HG03196 (cell line): Measurements from ENCODE around the gene IPO7.
"Not testable (repeated sequence)": the region's sequence is repeated elsewhere in the genome, so short reads cannot be mapped to it uniquely, and the experiment has no call there.

Source experiments
- ATAC-seq: cut with Tn5 transposase; IDR thresholded peaks from one replicate; pipeline ENCODE4 v1.9.1; 2021; ENCODE audit not compliant: unreplicated experiment

IPO7 gene

DNA sequence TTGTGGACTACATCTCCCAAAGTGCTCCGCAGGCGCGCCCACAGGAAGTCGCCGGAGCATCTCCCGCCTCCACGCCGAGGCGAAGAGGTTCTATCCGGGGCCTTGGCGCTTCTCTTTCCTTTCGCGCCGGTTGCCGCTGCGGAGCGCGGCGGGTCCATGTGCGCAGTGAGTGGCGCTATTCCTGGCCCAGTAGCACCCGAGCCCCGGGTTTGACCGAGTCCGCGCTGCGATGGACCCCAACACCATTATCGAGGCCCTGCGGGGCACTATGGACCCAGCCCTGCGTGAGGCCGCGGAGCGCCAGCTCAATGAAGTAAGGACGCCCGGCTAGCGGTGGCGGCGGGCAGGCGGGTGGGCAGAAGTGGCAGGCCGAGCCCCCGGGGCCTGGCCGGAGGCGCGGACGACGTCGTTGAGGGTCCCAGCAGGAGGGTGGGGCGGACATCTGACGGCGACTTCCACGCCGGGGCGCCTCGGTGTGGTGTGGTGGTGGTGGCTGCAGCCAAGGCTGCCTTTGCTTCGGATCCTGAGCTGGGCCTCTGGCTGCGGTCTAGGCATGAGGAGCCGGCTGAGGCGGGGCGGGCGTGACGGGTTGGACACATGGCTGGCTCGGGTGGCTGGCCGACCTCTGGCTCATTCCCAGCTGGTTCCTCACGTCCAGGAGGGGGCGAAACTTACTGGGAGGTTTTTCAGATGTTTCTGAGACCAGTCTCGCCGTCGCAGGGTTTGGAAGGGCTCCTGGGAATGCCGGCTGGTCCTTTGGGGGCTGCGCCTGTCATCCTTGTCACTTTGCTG lies at the start of gene IPO7:
Gene IPO7 (plus strand): TSS at position 118 of the 792 bp plus-strand sequence. CDS start 112 bp downstream, at position 230.
- peak; percentile 91 for ATAC-seq

DNA sequence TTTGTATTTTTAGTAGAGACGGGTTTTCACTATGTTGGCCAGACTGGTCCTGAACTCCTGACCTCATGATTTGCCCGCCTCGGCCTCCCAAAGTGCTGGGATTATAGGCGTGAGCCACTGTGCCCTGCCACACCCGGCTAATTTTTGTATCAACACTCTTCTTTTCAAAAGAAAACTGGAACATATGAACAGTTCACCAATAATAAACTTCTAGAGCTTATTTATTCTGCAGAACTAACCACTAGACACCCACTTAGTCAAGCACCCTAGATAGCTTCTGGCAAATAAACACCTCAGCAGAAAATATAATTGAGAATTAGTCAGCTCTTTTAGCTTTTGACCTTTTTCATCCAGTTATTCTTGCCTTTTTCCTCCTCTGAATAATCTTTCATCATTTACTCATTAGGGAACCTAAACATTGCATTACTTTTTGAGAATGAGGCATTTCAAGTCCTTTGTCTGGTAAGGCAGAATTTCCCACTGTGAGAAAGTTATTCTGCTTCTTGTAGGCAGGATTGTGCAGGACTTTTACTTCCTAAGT lies 42.7 kb upstream of the IPO7 start:
- ATAC-seq = no peak

DNA sequence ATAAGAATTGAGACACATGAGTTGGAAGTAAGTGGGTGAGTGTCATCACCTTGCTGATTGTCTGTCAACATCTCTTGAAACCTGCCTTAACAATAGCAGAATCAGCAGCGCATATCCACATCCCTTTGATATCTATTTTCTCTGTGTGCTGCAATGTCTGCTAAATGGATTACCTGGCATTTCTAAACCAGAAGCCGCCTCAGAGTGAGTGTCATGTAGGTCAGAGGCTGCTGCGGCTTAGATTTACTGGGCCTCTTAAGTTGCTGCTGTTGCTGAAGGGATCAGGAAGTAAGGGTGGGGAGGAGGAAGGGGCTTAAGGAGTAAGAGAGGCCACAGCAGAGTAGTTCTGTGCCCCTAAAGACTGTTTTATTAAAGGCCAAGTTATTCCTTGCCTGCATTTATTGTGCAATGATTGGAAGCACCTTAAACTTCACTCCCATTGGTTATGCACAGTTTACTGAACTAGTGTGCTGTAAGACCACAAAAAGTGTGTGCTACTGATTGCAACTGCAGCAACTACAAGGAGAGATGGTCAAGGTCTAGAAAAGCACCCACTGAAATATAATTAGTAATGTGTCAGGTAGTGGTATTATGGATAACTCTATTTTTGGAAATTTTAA lies 40.3 kb upstream of the IPO7 start:
- ATAC-seq = no peak

DNA sequence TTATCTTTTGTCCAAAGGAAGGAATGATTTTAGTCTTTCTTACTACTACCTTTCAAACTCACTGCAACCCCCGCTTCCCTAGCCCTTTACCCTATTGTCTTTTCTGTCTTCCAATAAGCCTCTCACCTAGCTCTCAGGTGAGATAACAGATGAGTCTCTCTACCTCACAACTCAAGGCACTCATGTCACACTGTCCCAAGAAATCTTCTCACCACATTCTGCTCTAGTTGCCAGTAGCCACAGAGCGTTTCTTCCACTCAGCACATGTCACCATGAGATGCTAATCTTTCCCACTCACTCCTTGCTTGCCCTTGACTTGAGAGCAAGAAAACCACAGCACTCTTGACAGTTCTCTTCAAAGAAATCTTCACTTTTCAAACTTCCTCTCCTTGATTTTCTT lies 37.4 kb upstream of the IPO7 start:
- no peak for ATAC-seq

DNA sequence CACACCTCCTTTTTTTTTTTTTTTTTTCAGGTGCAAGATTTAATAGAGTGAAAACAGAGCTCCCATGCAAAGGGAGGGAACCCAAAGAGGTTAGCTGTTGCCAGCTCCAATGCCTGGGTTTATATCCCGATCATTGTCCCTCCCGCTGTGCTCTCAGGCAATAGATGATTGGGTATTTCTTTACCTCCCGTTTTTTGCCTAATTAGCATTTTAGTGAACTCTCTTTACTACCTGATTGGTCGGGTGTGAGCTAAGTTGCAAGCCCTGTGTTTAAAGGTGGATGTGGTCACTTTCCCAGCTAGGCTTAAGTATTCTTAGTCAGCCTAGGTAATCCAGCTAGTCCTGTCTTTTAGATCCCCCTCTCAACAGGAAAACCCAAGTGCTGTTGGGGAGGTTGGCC lies 36.7 kb upstream of the IPO7 start:
- not testable (repeated sequence) for ATAC-seq

- ATAC-seq = no peak
Observed at GRCh38 chr11:9351321-9351881, 33.1 kb upstream of the IPO7 start.

DNA sequence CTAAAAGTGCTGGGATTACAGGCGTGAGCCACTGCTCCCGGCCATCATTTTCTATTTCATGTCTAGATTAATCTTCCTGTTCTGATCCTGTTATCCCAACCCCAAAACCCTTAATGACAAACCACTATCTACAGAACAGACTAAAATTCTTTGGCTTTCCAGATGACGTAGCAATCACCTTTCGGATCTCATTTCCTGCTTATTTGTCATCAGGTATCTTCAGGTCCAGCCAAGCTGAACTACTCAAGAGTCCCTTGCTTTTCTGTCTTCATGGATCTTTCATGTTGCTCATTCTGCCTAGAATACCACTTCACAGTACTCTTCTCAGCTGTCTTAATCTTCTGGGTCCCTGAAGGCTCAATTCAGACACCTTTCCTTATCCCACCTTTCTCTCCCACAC lies 27.4 kb upstream of the IPO7 start:
- no peak for ATAC-seq

DNA sequence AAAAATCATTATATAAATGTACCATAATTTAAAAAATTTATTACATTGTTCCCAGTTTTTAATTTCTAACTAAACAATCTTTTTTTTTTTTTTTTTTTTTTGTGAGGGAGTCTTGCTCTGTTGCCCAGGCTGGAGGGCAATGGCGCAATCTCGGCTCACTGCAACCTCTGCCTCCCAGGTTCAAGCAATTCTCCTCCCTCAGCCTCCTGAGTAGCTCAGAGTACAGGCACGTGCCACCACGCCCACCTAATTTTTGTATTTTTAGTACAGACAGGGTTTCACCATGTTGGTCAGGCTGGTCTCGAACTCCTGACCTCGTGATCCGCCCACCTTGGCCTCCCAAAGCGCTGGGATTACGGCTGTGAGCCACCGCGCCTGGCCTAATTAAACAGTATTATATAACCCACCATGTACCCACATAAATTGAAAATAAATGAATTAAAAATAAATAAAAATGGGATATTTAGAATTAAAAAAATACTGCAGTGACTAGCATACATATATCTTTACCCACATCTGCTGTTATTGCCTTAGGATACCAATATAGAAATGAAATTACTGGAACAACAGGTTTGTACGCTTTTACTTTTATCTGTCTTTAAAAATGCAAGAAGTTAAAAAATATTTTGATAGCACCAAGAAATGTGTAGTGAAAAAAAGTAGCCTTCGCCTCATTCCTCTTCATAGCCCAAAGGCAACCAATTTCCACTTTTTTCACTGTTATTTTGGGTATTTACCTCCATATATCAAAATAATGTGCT lies 23.4 kb upstream of the IPO7 start:
- not testable (repeated sequence) for ATAC-seq

GRCh38 chr11:9362393-9362863 lies 22.0 kb upstream of the IPO7 start:
- ATAC-seq = no peak

GRCh38 chr11:9363954-9364912 lies 20.2 kb upstream of the IPO7 start:
- peak; percentile 93 for ATAC-seq

- no peak for ATAC-seq
Observed at GRCh38 chr11:9367551-9367950, 16.9 kb upstream of the IPO7 start.

DNA sequence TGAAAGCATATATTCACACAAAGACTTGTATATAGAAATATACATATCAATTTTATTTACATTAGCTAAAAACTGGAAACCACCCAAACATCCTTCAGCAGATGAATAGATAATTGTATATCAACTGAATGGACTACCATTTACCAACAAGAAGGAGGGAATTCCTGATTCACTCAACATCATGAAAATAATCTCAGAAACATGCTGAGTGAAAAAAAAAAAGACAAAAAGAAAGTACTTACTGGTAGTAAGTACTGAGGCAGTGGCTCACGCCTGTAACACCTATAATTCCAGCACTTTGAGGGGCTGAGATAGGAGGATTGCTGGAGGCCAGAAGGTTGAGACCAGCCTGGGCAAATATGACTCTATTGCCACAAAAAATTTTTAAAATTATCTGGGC lies 7.4 kb upstream of the IPO7 start:
- no peak for ATAC-seq

DNA sequence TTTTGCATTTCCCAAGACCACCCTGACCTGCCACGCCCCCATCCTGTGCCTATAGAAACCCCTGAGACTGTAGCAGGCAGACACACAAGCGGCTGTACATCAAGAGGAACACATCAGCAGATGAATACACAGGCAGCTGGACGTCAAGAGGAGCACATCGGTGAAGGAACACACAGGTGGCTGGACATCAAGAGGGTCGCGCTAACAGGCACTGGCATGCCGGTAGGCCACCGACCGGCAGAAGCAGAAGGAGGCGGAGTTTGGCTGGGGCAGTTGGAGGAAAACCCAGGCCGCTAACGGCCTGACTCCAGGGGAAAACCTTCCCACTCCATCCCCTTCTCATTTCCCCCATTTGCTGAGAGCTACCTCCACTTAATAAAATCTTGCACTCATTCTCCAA lies 5.4 kb upstream of the IPO7 start:
- ATAC-seq = no peak

- no peak for ATAC-seq
Observed at GRCh38 chr11:9380773-9381172, 3.7 kb upstream of the IPO7 start.

- peak; percentile 20 for ATAC-seq
Observed at GRCh38 chr11:9385327-9385899, 961 bp downstream of the IPO7 start.

DNA sequence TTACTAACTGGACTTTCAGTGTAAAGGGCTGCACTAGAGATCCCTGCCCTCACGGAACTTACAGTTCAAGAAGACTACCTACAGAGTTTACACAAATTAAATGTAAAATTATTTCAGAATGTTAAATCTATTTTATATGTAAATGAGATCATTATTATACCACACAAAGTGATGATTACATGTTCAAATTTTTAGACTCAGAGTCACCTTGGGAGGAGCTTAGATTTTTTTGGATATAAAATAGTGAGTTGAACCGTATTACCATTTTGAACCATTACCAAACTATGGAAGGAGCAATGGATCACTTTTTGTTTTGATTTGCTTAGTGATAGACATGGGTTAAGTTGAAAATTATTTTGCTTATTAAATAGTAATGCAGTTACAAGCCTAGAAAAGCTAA lies 1.6 kb downstream of the IPO7 start:
- no peak for ATAC-seq

DNA sequence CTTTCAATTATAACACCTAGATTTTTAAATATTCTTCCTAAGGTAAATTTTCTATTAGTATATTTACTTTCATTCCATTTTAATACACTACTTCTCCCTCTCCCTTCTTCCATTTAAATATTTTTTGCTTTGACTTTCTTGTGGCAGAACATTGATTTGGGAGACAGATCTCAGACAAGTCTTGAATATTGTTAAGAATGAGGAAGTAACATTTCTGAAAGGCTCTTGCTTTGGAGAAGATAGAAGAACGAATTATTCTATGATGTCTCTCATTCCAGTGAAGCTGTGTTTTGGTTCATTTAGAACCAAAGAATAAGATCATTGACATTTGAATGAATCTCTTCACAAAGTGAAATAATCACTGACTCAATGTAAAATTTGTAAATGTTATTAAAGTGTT lies 2.4 kb downstream of the IPO7 start:
- no peak for ATAC-seq

DNA sequence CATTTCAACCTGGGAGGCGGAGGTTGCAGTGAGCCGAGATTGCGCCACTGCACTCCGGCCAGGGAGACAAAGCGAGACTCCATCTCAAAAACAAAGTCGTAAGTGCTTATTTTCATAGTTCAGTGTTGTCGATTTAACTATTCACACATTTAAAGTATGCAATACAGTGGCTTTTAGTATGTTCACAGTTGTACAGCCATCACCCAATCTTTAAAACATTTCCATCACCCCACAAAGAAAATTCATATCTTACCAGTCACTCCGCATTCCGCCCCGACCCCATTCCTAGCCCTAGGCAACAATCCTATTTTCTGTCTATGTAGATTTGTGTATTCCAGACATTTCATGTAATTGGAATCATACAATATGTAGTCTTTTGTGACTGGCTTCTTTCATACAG lies 11.9 kb downstream of the IPO7 start:
- ATAC-seq = no peak

GRCh38 chr11:9396752-9397151 lies 12.3 kb downstream of the IPO7 start:
- no peak for ATAC-seq
